GM18520 (cell line): Measurements from ENCODE around the gene SCAMP5.

Source experiments
- ATAC-seq: cut with Tn5 transposase; IDR thresholded peaks from one replicate; pipeline ENCODE4 v1.9.1; 2021; ENCODE audit not compliant: unreplicated experiment

SCAMP5 gene, protein sequence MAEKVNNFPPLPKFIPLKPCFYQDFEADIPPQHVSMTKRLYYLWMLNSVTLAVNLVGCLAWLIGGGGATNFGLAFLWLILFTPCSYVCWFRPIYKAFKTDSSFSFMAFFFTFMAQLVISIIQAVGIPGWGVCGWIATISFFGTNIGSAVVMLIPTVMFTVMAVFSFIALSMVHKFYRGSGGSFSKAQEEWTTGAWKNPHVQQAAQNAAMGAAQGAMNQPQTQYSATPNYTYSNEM

DNA sequence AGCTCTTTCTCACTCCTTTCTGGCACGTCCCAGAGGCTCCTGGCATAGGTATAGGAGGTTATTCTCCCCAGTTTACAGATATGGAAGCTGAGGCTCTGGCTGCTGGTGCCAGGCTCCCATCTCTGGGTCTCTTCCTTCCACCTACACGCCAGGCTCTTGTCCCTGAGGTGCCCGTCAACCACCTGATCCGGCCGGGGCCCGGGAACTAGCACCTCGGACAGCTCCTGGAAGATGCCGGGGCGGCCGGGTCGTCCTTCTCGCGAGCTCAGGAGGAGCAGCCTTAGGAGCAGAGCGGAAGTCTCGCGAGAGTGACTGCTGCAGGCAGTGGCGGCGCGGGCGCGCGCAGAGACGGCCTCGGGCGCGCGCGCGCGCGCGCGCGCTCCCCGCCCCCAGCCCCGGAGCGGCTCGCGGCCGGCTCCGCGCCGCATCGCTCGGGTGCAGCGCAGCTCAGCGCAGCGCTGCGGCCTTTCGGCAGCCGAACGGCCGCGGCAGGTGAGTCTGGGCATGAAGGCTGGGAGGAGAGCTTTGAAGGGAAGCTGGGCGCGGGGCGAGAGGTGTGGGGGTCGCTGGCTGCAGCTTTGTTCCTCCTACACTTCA, at the start of gene SCAMP5:
TSS of gene SCAMP5 (plus strand) at position 382 of the 597 bp plus-strand sequence. CDS start 16,277 bp downstream, outside the sequence.
- peak; percentile 73 for ATAC-seq

- ATAC-seq, result no peak
These were observed 45.1 kb upstream of the SCAMP5 start for GRCh38 chr15:74950078-74950908.

GRCh38 chr15:74951006-74951405, 44.4 kb upstream of the SCAMP5 start:
- ATAC-seq, result no peak

- ATAC-seq, result no peak
These were observed 40.8 kb upstream of the SCAMP5 start for GRCh38 chr15:74954515-74954914.

GRCh38 chr15:74955017-74955416, 40.3 kb upstream of the SCAMP5 start:
- no peak for ATAC-seq

DNA sequence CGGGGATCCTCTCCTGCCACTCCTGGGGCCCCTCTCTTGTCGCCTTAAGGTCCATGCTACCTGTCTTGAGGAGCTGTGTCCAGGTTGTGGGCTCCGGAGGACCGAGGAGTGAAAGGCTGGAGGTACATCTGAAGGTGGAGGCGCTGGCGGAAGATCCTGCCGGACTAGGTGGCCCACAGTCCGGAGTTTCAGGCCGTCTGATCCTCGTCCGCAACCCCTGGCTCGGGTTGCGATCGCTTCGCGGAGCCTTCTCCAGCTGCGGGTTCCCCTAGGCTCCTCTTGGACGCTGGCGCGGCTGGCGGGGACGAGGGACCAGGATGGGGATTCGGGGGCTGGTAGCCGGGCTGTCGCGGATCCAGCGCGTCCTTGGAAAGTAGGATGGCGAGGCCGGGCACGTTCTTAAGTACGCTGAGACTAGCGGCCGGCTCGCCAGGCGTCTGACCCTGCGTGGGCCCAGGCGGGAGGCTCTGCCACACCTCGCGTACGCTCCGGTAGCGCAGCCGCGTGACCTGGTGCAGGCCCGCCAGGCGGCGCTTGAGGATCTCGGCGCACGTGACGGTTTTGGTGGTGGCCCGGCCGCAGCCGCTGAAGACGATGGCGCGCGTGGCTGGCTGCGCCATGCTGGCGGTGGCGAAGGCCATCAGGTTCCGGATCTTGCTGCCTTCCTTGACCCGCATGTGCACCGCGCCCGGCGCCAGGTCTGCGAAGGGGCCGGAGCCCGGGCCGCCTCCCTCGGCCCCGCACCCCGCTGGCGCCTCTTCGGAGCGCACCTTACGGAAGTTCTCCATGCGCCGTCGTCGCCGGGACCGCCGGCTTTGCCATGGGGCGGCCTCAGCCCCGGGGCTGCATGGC, 39.3 kb upstream of the SCAMP5 start:
- peak; percentile 33 for ATAC-seq

DNA sequence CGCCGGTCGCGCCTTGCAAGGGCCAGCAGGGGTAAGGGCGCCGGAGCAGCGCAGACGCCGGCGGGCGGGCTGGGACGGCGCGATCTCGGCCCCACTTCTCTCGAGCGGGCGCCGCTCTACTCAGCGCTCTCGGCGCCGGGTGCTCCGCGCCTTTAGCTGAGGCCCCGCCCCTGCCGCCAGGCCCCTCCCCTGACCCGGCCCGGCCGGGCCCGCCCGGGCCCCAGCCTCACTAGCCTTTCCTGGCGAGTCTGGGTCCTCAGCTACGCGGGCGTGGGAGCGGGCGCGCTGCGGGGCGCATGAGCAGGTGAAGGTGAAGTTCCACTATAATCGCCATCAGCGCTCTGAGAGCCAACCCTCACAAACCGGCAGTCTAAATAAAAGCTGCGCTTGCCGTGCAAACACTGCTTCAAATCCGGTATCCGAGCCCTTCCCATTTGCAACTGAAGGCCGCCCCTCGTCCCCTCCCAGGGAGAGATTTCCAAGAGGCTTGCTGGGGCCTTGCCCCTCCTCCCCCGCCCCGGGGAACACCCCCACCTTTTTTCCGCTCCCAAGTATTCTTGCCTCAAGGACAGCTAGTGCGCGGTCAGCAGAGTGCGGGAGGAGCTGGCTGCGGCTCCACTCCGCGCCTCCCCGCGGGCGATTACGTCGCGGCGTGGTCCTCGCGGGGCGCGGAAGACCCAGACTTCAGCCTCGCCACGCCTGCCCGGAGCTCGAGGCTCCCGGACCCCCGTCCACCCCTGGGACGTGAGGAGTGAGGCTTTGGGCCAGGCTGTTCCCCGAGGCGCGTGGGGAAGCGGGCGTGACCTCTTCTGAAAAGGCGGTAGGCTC, 38.5 kb upstream of the SCAMP5 start, which contains the start of gene RPP25:
TSS of gene RPP25 (minus strand) at position 125 of the 828 bp plus-strand sequence. CDS start 189 bp downstream, outside the sequence.
- ATAC-seq, result peak; percentile 52

- ATAC-seq, result no peak
These were observed 37.8 kb upstream of the SCAMP5 start for GRCh38 chr15:74957476-74958035.

GRCh38 chr15:74958320-74958907, 36.9 kb upstream of the SCAMP5 start:
- no peak for ATAC-seq

DNA sequence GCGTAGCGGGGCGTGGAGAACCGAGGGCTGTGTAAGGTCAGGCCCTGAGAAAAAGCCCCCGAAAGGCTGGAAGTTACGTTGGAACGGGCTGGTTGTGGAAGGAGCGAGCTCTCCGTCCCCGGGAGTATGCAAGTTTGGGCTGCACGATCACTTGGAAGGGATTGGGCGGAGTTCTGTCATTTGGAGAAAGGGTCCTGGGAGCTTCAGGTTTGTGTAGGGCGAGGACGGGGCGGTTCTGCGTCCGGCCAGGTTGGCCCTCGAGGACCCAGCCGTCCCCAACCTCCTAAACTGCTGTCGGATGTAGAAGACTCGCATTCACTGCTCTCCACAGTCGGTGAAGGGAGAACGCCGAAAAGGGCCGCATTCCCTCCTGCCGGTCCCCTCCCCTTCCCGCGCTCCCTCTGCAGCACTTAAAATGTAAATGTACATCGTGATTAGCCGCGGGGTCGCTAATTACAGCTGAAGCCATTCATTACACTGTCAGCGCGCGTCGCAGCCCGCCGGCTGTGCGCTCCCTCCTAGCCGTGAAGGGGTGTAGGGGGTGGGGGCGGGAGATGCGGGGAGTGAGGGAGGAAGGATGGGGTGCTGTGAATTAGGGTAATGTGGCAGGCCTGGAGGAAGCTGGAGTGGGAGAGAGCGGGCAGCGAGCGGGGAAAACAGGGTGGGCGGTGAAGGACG, 36.3 kb upstream of the SCAMP5 start:
- ATAC-seq, result no peak

GRCh38 chr15:74959586-74959939, 35.8 kb upstream of the SCAMP5 start:
- ATAC-seq, result no peak

DNA sequence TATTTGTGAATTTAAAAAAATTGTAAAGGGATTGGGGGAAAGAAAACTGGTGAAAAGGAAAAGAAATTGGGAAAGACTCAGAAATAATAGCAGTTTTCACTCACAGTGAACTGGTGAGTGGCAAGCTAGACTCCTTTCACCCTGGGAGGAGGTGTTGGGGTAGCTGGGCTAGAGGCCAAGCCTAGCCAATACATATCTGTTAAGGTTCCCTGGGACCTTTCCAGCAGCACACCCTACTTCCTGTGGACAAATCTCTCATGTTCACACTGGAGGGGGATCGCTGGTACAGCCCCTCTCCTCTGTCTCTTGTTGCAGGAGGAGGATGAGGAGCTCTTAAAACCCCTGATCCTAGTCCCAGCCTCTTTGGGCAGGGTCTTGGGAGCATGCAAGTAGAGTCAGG, 35.1 kb upstream of the SCAMP5 start:
- no peak for ATAC-seq

- ATAC-seq, result no peak
These were observed 34.3 kb upstream of the SCAMP5 start for GRCh38 chr15:74960995-74961588.

DNA sequence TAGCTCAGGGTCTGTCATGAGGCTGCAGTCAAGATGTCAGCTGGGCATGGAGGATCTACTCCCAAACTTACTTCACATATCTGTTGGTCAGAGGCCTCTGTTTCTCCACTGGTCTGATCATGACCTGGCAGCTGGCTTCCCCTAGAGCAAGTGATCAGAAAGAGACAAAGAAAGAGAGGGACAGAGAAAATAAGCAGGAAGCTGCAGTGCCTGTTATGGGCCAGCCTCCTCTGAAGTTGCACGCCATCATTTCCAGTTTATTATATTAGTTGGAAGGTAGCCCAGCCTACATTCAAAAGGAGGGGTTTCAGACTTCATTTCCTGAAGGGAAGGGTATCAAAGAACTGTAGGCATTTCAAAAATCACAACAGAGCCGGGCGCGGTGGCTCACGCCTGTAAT, 33.7 kb upstream of the SCAMP5 start:
- ATAC-seq, result no peak

- no peak for ATAC-seq
These were observed 33.1 kb upstream of the SCAMP5 start for GRCh38 chr15:74962219-74962618.

DNA sequence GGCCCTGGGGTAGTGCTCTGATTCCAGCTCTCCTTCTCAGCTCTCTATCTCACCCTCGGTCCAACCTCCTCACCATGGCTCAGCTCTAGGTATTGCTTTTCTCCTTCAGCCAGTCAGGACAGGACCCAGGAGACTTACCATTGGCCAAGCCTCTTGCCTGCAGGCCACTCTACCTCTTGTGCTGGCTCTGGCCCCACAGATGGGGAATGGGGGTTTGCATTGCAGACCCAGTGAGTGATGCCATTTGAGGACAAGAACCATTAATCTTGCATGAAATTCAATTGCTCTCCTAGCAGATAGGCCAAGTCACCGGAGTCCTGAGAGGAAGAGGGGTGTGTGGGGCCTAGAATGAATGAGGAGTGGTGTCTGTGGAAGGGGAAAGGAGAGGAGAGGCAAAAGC, 32.7 kb upstream of the SCAMP5 start:
- no peak for ATAC-seq

- ATAC-seq, result no peak
These were observed 32.1 kb upstream of the SCAMP5 start for GRCh38 chr15:74963213-74963612.

GRCh38 chr15:74964794-74965193, 30.6 kb upstream of the SCAMP5 start:
- ATAC-seq, result no peak

DNA sequence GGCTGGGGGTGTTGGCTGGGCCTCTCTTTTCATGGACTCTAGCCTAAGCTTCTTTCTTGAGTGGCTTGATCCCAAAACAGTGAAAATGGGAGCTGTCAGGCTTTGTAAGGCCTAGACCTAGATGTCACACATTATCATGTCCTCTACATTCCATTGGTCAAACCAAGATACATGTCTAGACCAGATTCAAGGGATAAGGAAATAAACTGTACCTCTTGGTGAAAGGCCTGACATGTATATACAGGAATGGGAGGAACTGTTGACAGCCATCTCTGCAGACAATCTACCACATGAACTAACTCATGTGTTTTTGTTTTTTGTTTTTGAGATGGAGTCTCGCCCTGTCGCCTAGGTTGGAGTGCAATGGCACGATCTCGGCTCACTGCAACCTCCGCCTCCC, 27.7 kb upstream of the SCAMP5 start:
- no peak for ATAC-seq
